Jurkat, Clone E6-1 (cell line): ENCODE data around the gene ARHGEF33.
A peak's percentile ranks its signal among the peaks of the same experiment; 100 is the strongest.

Experiments
- DNase-seq: peaks from one replicate; pipeline ENCODE4 v3.0.0-alpha.2; 2011; ENCODE audit warnings: low read depth, low spot score
- H3K4me3 ChIP-seq: 2 replicates; pipeline ENCODE4 v1.5.1; 2011; ENCODE audit warnings: mild to moderate bottlenecking, low read length, control low read depth, moderate library complexity

ARHGEF33 gene

GRCh38 chr2:38947241-38948239 lies 57.9 kb downstream of the ARHGEF33 start:
- peak; percentile 49 for DNase-seq
- H3K4me3 ChIP-seq, result no peak overlapping the region

DNA sequence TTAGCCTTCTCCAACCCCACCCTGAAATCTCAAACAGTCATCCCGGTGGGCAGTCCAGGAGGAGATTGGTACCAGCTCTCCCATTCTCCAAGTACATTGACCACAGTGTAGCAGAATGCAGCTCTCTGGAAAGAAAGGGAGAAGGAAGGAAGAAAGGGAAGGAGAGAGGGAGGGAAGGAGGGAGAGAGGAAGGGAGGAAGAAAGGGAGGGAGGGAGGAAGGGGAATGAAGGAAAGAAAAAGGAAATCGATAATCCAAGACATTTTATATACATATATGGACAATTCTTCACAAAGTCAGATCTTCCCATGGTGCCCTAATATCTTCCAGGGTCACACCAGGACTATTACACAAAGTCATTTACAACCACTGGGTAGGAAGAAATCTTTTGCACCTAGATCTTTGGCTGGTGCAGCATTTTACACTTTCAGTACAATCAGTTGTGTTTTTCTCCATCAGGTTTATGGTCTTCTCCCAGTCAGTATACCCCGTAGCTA lies 58.8 kb downstream of the ARHGEF33 start:
- DNase-seq, result no peak
- no peak overlapping the region for H3K4me3 ChIP-seq

- H3K4me3 ChIP-seq, result no peak overlapping the region
- DNase-seq, result no peak
These were observed 59.3 kb downstream of the ARHGEF33 start for GRCh38 chr2:38948995-38949394.

DNA sequence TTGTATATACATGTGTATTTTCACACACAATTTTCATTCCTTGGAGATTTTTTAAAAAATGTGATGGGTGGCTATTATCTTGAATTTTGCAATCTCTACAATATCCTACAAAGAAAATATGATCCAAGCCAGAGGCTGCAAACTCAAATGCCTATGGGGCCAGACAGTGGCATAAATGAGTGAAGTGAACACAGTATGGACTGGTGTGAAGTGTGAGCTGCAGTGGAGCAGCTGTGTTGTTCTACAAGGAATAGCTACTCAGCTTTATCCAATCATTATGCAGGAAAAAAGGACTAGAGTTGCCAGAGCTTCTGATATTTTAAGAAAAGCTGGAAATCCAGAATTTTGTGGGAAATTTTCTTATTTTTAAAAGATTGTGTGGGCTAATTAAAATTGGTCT lies 62.1 kb downstream of the ARHGEF33 start:
- DNase-seq, result no peak
- no peak overlapping the region for H3K4me3 ChIP-seq

GRCh38 chr2:38957972-38958371 lies 68.3 kb downstream of the ARHGEF33 start:
- no peak overlapping the region for H3K4me3 ChIP-seq
- no peak for DNase-seq

- DNase-seq, result no peak
- H3K4me3 ChIP-seq, result no peak overlapping the region
These were observed 69.8 kb downstream of the ARHGEF33 start for GRCh38 chr2:38959466-38959865.

- DNase-seq, result no peak
- no peak overlapping the region for H3K4me3 ChIP-seq
These were observed 70.4 kb downstream of the ARHGEF33 start for GRCh38 chr2:38959938-38960608.

GRCh38 chr2:38960609-38961320 lies 71.1 kb downstream of the ARHGEF33 start:
- DNase-seq, result no peak
- H3K4me3 ChIP-seq, result no peak overlapping the region

GRCh38 chr2:38966006-38966405 lies 76.3 kb downstream of the ARHGEF33 start:
- DNase-seq, result no peak
- no peak overlapping the region for H3K4me3 ChIP-seq

DNA sequence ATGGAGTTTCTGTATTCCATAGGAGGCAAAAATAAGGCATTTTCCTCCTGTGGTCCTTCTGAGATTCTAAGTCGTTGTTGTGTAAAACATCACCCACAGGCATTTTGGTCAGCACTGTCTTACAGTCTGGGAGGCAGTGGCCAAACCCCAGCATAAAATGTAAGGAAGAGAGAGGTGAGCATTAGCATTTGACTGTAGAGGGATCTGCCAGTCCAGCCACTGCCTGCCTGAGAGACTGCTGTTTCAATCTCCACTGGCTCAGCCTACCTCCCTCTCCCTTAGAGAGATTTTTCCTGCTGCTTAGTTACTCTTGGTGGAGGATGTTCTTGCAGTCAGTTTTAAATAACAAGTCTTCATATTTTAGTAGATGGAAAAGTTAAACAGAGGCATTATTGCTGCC lies 77.0 kb downstream of the ARHGEF33 start:
- DNase-seq, result no peak
- H3K4me3 ChIP-seq, result no peak overlapping the region

- no peak for DNase-seq
These were observed 78.3 kb downstream of the ARHGEF33 start for GRCh38 chr2:38968021-38968420.

GRCh38 chr2:38971377-38971776 lies 81.7 kb downstream of the ARHGEF33 start:
- no peak overlapping the region for H3K4me3 ChIP-seq
- no peak for DNase-seq

More at GRCh38 chr2:38968021-38968420, 78.3 kb downstream of the ARHGEF33 start:
- no peak overlapping the region for H3K4me3 ChIP-seq

DNA sequence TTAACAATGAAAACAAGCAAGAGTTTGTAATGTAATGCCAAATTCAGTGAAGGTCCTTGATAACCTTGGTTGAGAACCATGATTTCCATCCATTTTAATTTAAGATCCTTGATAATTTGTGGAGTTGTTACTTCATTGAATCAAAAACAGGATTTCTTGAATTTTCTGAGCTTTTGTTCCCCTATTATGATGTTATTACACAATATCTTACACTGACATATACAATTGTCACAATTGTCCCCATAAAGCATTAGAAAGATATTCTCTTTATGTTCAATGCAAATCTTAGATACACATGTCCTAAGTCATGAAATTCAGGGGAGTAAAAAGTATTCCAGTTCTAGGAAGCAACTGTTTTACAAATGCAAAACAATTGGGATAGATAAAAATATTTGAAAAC lies 83.6 kb downstream of the ARHGEF33 start:
- DNase-seq, result no peak
- no peak overlapping the region for H3K4me3 ChIP-seq

GRCh38 chr2:38975042-38975441 lies 85.4 kb downstream of the ARHGEF33 start:
- no peak for DNase-seq
- no peak overlapping the region for H3K4me3 ChIP-seq

- no peak overlapping the region for H3K4me3 ChIP-seq
- DNase-seq, result no peak
These were observed 87.4 kb downstream of the ARHGEF33 start for GRCh38 chr2:38977047-38977446.

GRCh38 chr2:38978296-38978903 lies 88.7 kb downstream of the ARHGEF33 start:
- no peak for DNase-seq
- H3K4me3 ChIP-seq, result no peak overlapping the region

DNA sequence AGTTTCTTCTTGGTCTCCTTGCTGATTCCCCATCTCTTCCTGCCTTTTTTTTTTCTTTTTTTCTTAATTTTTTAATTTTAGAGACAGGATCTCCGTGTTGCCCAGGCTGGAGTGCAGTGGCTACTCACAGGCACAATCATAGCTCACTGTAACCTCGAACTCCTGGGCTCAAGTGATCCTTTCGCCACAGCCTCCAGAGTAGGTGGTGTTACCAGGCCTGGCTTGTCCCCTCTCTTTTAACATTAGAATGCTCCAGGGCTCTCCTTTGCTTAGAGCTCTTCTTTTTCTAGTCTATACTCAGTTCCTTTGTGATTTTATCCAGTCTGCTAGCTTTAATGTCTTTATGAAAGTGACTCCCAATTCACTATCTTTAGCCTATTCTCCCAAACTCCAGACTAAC lies 89.2 kb downstream of the ARHGEF33 start:
- no peak overlapping the region for H3K4me3 ChIP-seq
- no peak for DNase-seq

- H3K4me3 ChIP-seq, result no peak overlapping the region
- DNase-seq, result no peak
These were observed 91.5 kb downstream of the ARHGEF33 start for GRCh38 chr2:38981003-38981669.
